Naive thymus-derived CD4-positive, alpha-beta T cell (primary cell): ENCODE measurements around the gene PLA2G4A. TPM values are rescaled to one million over a fixed set of nuclear protein-coding genes. Genes with fewer than 3 reads are reported as not detected.

Experiments used
- ATAC-seq: fragments of 150-1000 bp; cut with Tn5 transposase; 2 replicates; pipeline ENCODE4 v1.10.0; 2021; ENCODE audit warnings: mild to moderate bottlenecking, moderate library complexity
- CTCF ChIA-PET: fragments of 350-600 bp; sonication (Branson Sonifier 250); formaldehyde crosslinking; loops from one replicate; lab custom pipeline; 2021; ENCODE audit warnings: antibody characterized with exemption; lab: Charles Lee
- POLR2A ChIA-PET: fragments of 350-600 bp; sonication (Branson Sonifier 250); formaldehyde crosslinking; loops from one replicate; lab custom pipeline; 2021; ENCODE audit warnings: antibody characterized with exemption, inconsistent platforms; lab: Charles Lee
- DNase-seq, 9 donors: peaks; one replicate each; pipeline versions ENCODE4 v3.0.0 to v3.0.0-alpha.2; 2020 to 2022; ENCODE audit warnings: mixed read lengths in 1 of 9
- H3K27ac ChIP-seq: one replicate; pipeline ENCODE4 v1.7.0; 2013; ENCODE audit warnings: mild to moderate bottlenecking, low read depth, low read length, moderate library complexity
- H3K27me3 ChIP-seq, 2 donors: one replicate each; pipeline ENCODE4 v1.7.0; 2013; ENCODE audit warnings: low read length in 2 of 2, mild to moderate bottlenecking in 2 of 2, moderate library complexity in 2 of 2; ENCODE audit not compliant: control insufficient read depth in 2 of 2, insufficient read depth in 2 of 2
- H3K36me3 ChIP-seq, 3 experiments: 1 replicate in 2 of 3; 2 replicates in 1 of 3; pipeline ENCODE4 v1.7.0; 2013; ENCODE audit warnings: low read length in 3 of 3, mild to moderate bottlenecking in 3 of 3, moderate library complexity in 1 of 3; ENCODE audit not compliant: insufficient read depth in 3 of 3, control insufficient read depth in 2 of 3
- H3K4me1 ChIP-seq, 2 donors: one replicate each; pipeline ENCODE4 v1.7.0; 2013; ENCODE audit warnings: low read length in 2 of 2, mild to moderate bottlenecking in 2 of 2, moderate library complexity in 1 of 2; ENCODE audit not compliant: control insufficient read depth in 2 of 2, insufficient read depth in 2 of 2
- H3K4me3 ChIP-seq: 2 replicates; pipeline ENCODE4 v1.7.0; 2013; ENCODE audit warnings: mild to moderate bottlenecking, low read length
- H3K9me3 ChIP-seq, 3 experiments: 1 replicate in 2 of 3; 2 replicates in 1 of 3; pipeline ENCODE4 v1.7.0; 2013; ENCODE audit warnings: low read length in 3 of 3; ENCODE audit not compliant: control insufficient read depth in 2 of 3
- H3K27ac Mint-ChIP-seq, 9 donors: one replicate each; pipeline ENCODE4 v1.8.0; 2020 to 2022; ENCODE audit warnings: mixed read lengths in 9 of 9, mild to moderate bottlenecking in 8 of 9, moderate library complexity in 5 of 9, inconsistent platforms in 2 of 9
- H3K27me3 Mint-ChIP-seq, 5 donors: one replicate each; pipeline ENCODE4 v1.8.0; 2021 to 2022; ENCODE audit warnings: mixed read lengths in 5 of 5, mild to moderate bottlenecking in 1 of 5
- H3K36me3 Mint-ChIP-seq, 5 donors: one replicate each; pipeline ENCODE4 v1.8.0; 2020 to 2022; ENCODE audit warnings: mixed read lengths in 5 of 5, mild to moderate bottlenecking in 3 of 5, inconsistent platforms in 1 of 5
- H3K4me1 Mint-ChIP-seq, 7 donors: one replicate each; pipeline ENCODE4 v1.8.0; 2020 to 2022; ENCODE audit warnings: mixed read lengths in 7 of 7, mild to moderate bottlenecking in 3 of 7, inconsistent platforms in 1 of 7
- H3K4me3 Mint-ChIP-seq, 10 donors: one replicate each; pipeline ENCODE4 v1.8.0; 2020 to 2022; ENCODE audit warnings: mild to moderate bottlenecking in 10 of 10, mixed read lengths in 10 of 10, moderate library complexity in 6 of 10, inconsistent platforms in 2 of 10
- H3K9me3 Mint-ChIP-seq, 11 donors: one replicate each; pipeline ENCODE4 v1.8.0; 2020 to 2022; ENCODE audit warnings: mixed read lengths in 11 of 11, mild to moderate bottlenecking in 4 of 11, inconsistent platforms in 1 of 11, moderate library complexity in 1 of 11
- intact Hi-C, 2 donors: fragments of 100-400 bp; cut with micrococcal nuclease; formaldehyde crosslinking; loops; one replicate each; pipeline ENCODE4 v1.15.1; 2023
- polyA plus RNA-seq, 2 donors: library from polyadenylated mRNA; unstranded; fragments of 300-500 nt; fragmentation: Illumina TruSeq; gene quantifications; one replicate each; pipeline ENCODE4 v1.2.3, GENCODE V29; 2021
- total RNA-seq, 6 experiments: library from RNA in 5 of 6; stranded (reverse) in 5 of 6; gene quantifications; 1 replicate in 5 of 6; 2 replicates in 1 of 6; pipeline ENCODE4 v1.2.3 and lab custom pipeline; 2021 to 2026

PLA2G4A gene
- total and polyA plus RNA-seq, 7 experiments from 2014 or later, result 0.13 to 2.8 (median 0.24) TPM; not detected in 4

DNA sequence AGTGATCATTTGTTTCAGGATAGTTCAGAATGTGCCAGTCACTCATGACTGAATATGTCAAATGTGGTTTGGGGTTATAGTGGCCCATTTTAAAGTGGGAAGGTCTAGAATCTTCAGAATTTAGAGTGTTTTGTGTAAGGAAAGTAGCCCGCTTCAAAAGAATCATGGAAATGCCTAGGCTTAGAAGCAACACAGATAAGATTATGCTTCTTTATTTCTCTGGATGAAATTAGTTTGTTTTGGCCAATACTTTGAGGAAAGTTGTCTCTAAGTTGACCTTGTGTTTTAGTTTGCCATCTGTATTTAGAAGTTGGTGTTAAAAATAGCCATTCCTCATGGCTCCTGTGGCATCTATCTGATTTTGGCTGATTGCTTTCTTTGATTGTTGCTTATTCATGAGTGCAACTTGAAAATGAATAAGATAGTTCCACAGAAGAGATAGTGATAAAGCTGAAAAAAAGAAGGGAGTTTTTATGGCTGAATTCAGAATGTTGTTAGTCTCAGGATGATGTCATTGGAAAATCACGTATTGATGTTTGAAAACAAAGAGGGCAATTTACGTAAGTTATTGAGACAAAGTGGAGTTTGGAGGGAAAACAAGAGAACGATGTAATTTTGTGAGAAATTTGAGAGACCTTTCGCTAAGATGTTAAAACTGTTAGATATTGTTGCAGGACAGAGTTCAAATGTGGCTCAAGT lies 71.9 kb downstream of the PLA2G4A start:
- Mint-ChIP-seq H3K27ac (no peak overlapping the region), H3K4me1 (no peaks in the 10 kb centered on the region), H3K27me3 (peaks cover 0 to 9% (median 0%) of the 10 kb centered on the region in 5 donors), H3K9me3 (peaks cover 0 to 6% (median 0%) of the 10 kb centered on the region in 11 donors), H3K36me3 (no peaks in the 10 kb centered on the region), H3K4me3 (no peak overlapping the region)
- Histone ChIP-seq H3K9me3 (no peaks in the 10 kb centered on the region), H3K36me3 (no peaks in the 10 kb centered on the region), H3K4me3 (no peak overlapping the region), H3K27me3 (no peaks in the 10 kb centered on the region), H3K27ac (no peak overlapping the region), H3K4me1 (no peaks in the 10 kb centered on the region)
- ATAC-seq (no peak), DNase-seq (no peak)
- intact Hi-C loops, result no loop called here
- ChIA-PET POLR2A (no interaction called here), CTCF (no interaction called here)

DNA sequence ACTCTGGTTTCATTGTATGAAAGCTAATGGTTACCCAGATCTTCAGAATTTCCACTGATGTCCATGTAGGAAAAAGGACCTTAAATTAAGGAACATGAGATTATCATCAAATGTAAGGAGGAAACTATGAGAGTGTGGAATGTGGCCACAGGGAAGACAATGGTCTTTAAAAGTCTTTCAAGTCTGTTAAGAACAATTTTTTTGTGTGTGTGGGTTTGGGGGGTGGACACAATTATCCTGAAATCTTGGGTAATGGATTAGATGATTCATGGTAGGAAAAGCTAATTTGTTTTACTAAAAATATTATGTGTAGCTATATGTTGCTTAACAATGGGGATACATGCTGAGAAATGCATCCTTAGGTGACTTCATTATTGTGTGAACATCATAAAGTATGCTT lies 72.9 kb downstream of the PLA2G4A start:
- intact Hi-C loops, result no loop called here
- Mint-ChIP-seq H3K36me3 (no peaks in the 10 kb centered on the region), H3K27ac (no peak overlapping the region), H3K27me3 (peaks cover 0 to 9% (median 0%) of the 10 kb centered on the region in 5 donors), H3K4me3 (no peak overlapping the region), H3K4me1 (no peaks in the 10 kb centered on the region), H3K9me3 (peaks cover 0 to 6% (median 0%) of the 10 kb centered on the region in 11 donors)
- ATAC-seq (no peak), DNase-seq (no peak)
- ChIA-PET CTCF (no interaction called here), POLR2A (no interaction called here)
- Histone ChIP-seq H3K27ac (no peak overlapping the region), H3K27me3 (no peaks in the 10 kb centered on the region), H3K4me3 (no peak overlapping the region), H3K36me3 (no peaks in the 10 kb centered on the region), H3K9me3 (no peaks in the 10 kb centered on the region), H3K4me1 (no peaks in the 10 kb centered on the region)

DNA sequence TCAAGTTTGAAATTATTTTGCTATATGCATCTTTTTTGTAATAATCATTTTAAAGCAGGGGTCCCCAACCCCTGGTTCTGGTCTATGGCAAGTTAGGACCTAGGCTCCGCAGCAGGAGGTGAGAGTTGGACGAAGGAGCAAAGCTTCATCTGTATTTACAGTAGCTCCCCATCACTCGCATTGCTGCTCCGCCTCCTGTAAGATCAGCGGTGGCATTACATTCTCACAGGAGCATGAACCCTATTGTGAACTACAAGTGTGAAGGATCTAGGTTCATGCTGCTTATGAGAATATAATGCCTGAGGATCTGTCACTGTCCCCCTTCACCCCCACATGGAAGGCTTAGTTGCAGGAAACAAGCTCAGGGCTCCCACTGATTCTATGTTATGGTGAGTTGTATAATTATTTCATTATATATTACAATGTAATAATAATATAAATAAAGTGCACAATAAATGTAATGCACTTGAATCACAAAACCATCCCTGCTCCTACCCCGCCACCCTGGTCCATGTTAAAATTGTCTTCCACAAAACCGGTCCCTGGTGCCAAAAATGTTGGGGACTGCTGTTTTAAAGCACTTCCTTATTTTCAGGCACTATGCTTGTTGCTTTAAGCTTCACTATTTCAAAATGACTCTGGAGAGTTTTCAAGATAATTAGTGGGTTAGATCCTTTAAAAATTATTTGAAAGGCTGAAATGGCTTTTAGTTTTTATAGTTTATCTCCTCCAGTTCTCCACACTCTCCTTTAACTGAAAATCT lies 74.8 kb downstream of the PLA2G4A start:
- no peaks in the 10 kb centered on the region for H3K36me3 Mint-ChIP-seq
- no peaks in the 10 kb centered on the region for H3K4me1 Mint-ChIP-seq
- ATAC-seq (no peak), DNase-seq (no peak)
- H3K4me1 ChIP-seq, result no peaks in the 10 kb centered on the region
- H3K4me3 ChIP-seq, result no peak overlapping the region
- CTCF ChIA-PET, result interaction anchor here (1.0 kb wide), 1 partner anchor 11 kb away, joined by 4 read pairs; no protein-coding TSS in a partner anchor
- intact Hi-C loops, result no loop called here
- POLR2A ChIA-PET, result no interaction called here
- no peak overlapping the region for H3K4me3 Mint-ChIP-seq
- no peak overlapping the region for H3K27ac Mint-ChIP-seq
- peaks cover 0 to 13% (median 0%) of the 10 kb centered on the region in 5 donors for H3K27me3 Mint-ChIP-seq
- no peaks in the 10 kb centered on the region for H3K27me3 ChIP-seq
- H3K36me3 ChIP-seq, result no peaks in the 10 kb centered on the region
- no peaks in the 10 kb centered on the region for H3K9me3 ChIP-seq
- H3K27ac ChIP-seq, result no peak overlapping the region
- peaks cover 0 to 11% (median 0%) of the 10 kb centered on the region in 11 donors for H3K9me3 Mint-ChIP-seq

DNA sequence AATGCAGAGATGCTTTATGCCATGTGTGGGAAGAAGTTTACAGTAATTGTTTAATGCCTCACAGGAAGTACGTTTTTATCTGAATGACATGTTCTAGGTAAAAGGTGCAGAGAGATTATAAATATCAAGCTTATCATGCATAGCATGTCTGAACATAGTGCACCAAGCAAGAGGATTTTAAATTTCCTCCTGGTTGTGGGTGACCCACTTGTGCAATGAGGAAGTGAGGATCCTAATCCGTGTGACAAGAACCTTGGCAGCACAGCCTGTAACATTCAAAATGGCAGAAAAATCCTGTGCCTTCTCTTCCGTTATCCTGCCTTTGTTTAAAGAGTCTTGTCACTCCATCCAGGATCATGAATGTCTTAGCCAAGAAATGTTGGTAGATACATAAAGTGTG lies 75.6 kb downstream of the PLA2G4A start:
- POLR2A ChIA-PET, result no interaction called here
- intact Hi-C loops, result no loop called here
- CTCF ChIA-PET, result interaction anchor here (1.0 kb wide), 1 partner anchor 12 kb away, joined by 4 read pairs; no protein-coding TSS in a partner anchor
- Mint-ChIP-seq H3K4me3 (no peak overlapping the region), H3K36me3 (no peaks in the 10 kb centered on the region), H3K9me3 (peaks cover 0 to 11% (median 0%) of the 10 kb centered on the region in 11 donors), H3K4me1 (no peaks in the 10 kb centered on the region), H3K27ac (no peak overlapping the region), H3K27me3 (peaks cover 0 to 13% (median 0%) of the 10 kb centered on the region in 5 donors)
- no peaks in the 10 kb centered on the region for H3K27me3 ChIP-seq
- H3K4me1 ChIP-seq, result no peaks in the 10 kb centered on the region
- no peaks in the 10 kb centered on the region for H3K36me3 ChIP-seq
- no peak for DNase-seq
- no peak for ATAC-seq
- no peak overlapping the region for H3K27ac ChIP-seq
- no peaks in the 10 kb centered on the region for H3K9me3 ChIP-seq
- H3K4me3 ChIP-seq, result no peak overlapping the region

- intact Hi-C loops, result no loop called here
- no peak overlapping the region for H3K4me3 Mint-ChIP-seq
- H3K9me3 ChIP-seq, result no peaks in the 10 kb centered on the region
- no peaks in the 10 kb centered on the region for H3K4me1 ChIP-seq
- no peak overlapping the region for H3K27ac Mint-ChIP-seq
- H3K27me3 Mint-ChIP-seq, result peaks cover 0 to 13% (median 0%) of the 10 kb centered on the region in 5 donors
- no peak for DNase-seq
- POLR2A ChIA-PET, result no interaction called here
- peaks cover 0 to 10% (median 0%) of the 10 kb centered on the region in 11 donors for H3K9me3 Mint-ChIP-seq
- H3K27ac ChIP-seq, result no peak overlapping the region
- no peaks in the 10 kb centered on the region for H3K27me3 ChIP-seq
- no peaks in the 10 kb centered on the region for H3K36me3 ChIP-seq
- ATAC-seq, result no peak
- no peak overlapping the region for H3K4me3 ChIP-seq
- CTCF ChIA-PET, result no interaction called here
- H3K4me1 Mint-ChIP-seq, result no peaks in the 10 kb centered on the region
- H3K36me3 Mint-ChIP-seq, result no peaks in the 10 kb centered on the region
These were observed 76.8 kb downstream of the PLA2G4A start for GRCh38 chr1:186905561-186905960.

DNA sequence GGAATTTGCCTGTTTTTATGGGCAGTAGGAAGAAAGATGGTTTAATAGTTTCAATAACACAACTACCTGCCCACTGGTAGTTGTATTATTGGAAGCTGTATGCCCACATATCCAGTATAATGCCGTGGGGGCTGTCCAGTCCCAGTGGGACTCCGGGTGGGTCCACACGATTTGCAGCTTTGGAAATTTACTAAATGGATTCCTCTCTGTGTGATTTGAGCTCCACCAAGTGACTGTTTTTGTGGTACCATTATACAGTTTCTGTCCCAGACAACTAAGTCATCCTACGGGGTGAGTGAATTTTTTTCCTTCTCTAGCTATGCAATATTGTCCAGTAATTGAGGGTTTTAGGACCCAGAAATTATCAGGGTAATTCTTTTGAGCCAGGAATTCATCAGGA lies 86.8 kb downstream of the PLA2G4A start:
- Mint-ChIP-seq H3K4me3 (no peak overlapping the region), H3K36me3 (no peaks in the 10 kb centered on the region), H3K4me1 (no peaks in the 10 kb centered on the region), H3K9me3 (peaks cover 0 to 2% (median 0%) of the 10 kb centered on the region in 11 donors), H3K27me3 (peaks cover 0 to 4% (median 0%) of the 10 kb centered on the region in 5 donors), H3K27ac (no peak overlapping the region)
- no peak overlapping the region for H3K27ac ChIP-seq
- no peak for DNase-seq
- no peaks in the 10 kb centered on the region for H3K4me1 ChIP-seq
- no peak for ATAC-seq
- H3K9me3 ChIP-seq, result no peaks in the 10 kb centered on the region
- H3K36me3 ChIP-seq, result no peaks in the 10 kb centered on the region
- intact Hi-C loops, result no loop called here
- ChIA-PET CTCF (no interaction called here), POLR2A (no interaction called here)
- no peak overlapping the region for H3K4me3 ChIP-seq
- no peaks in the 10 kb centered on the region for H3K27me3 ChIP-seq
